ENCODE results near the gene FCHSD2.

GRCh38 chr11:72871119-72871518, 271.0 kb downstream of the FCHSD2 start:
- no peak for TF ChIP-seq CTCF (IDR thresholded peaks at IDR 0.05; ENCODE audit: insufficient read depth, low read depth, low read length)
- TF ChIP-seq EZH2 (IDR thresholded peaks at IDR 0.05; ENCODE audit: insufficient read depth, low read length): no peak

Data from astrocyte (in vitro differentiated cells and primary cell).